ENCODE measurements around the gene SCN7A.

- TF ChIP-seq, protein P1, sequence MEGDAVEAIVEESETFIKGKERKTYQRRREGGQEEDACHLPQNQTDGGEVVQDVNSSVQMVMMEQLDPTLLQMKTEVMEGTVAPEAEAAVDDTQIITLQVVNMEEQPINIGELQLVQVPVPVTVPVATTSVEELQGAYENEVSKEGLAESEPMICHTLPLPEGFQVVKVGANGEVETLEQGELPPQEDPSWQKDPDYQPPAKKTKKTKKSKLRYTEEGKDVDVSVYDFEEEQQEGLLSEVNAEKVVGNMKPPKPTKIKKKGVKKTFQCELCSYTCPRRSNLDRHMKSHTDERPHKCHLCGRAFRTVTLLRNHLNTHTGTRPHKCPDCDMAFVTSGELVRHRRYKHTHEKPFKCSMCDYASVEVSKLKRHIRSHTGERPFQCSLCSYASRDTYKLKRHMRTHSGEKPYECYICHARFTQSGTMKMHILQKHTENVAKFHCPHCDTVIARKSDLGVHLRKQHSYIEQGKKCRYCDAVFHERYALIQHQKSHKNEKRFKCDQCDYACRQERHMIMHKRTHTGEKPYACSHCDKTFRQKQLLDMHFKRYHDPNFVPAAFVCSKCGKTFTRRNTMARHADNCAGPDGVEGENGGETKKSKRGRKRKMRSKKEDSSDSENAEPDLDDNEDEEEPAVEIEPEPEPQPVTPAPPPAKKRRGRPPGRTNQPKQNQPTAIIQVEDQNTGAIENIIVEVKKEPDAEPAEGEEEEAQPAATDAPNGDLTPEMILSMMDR (optimal IDR thresholded peaks at IDR 0.05 in 1 of 3, IDR thresholded peaks at IDR 0.05 in 1 of 3, conservative IDR thresholded peaks at IDR 0.05 in 1 of 3; ENCODE audit: extremely low read depth in 1 of 3, insufficient read depth in 2 of 3, low read length in 3 of 3): no peak
- TF ChIP-seq EZH2 (IDR thresholded peaks at IDR 0.05; ENCODE audit: low read length): no peak
Observed at GRCh38 chr2:166360426-166360825, 133.6 kb downstream of the SCN7A start.
